ENCODE results near the gene MLXIP. TPM values are rescaled to one million over a fixed set of nuclear protein-coding genes. Genes with fewer than 3 reads are reported as not detected.
A peak's percentile ranks its signal among the peaks of the same experiment; 100 is the strongest.

The MLXIP gene
- total and polyA plus RNA-seq, 9 of the 15 experiments (the other 6 are each of a cell fraction or from before 2014, with no cell fraction given), result 2.2 to 66.3 (median 18.1) TPM

DNA sequence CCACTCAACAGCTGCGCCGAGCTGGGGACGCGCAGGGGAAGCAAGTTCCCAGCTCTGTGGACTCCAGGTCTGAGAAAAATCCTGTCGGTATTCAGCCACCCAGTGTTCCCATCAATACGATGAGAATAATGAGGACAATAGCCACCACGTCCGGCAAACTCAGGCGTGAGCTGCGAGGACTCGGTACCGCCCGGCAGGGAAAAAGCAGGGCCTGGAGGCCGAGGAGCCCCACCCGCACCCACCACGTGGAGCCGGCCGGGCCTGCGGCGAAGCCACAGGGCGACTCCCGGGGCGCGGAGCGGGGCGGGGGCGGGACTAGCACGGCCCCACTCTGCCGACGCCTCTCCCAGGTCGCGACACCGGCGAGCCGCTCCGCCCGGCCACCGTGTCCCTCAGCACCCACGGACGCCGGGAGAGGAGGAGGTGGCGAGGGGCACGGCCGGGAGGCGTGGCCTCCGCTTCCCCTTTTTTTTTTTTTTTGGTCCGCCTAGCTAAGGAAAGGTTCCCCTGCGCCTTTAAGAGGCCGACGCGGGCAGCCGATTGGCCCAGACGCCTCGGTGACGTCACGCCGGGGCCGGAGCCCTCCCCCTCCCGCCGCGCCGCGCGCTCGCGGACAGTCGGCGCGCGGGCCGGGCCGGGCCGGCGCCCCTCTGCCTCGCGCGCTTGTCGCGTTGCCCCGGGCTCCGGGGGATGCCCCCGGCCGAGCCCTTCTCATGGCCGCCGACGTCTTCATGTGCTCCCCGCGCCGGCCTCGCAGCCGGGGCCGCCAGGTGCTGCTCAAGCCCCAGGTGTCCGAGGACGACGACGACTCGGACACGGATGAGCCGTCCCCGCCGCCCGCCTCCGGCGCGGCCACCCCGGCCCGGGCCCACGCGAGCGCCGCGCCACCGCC, at the start of gene MLXIP (continued):
- peak; percentile 28; the same call in 1 of the 2 replicates for TF ChIP-seq ZNF436 (CRISPR knock-in tag; IDR thresholded peaks at IDR 0.05)
- TF ChIP-seq, protein P1, sequence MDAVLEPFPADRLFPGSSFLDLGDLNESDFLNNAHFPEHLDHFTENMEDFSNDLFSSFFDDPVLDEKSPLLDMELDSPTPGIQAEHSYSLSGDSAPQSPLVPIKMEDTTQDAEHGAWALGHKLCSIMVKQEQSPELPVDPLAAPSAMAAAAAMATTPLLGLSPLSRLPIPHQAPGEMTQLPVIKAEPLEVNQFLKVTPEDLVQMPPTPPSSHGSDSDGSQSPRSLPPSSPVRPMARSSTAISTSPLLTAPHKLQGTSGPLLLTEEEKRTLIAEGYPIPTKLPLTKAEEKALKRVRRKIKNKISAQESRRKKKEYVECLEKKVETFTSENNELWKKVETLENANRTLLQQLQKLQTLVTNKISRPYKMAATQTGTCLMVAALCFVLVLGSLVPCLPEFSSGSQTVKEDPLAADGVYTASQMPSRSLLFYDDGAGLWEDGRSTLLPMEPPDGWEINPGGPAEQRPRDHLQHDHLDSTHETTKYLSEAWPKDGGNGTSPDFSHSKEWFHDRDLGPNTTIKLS (IDR thresholded peaks at IDR 0.05; ENCODE audit: borderline replicate concordance, low read depth), result peak; percentile 88
- TF ChIP-seq DMBX1 (CRISPR knock-in tag; IDR thresholded peaks at IDR 0.05; ENCODE audit: borderline replicate concordance), result peak; percentile 19; the same call in 1 of the 2 replicates
- TF ChIP-seq CHCHD3 (CRISPR knock-in tag; IDR thresholded peaks at IDR 0.05), result no peak
- peak in 1 of 2 experiments; percentile 82; a peak in 2 of 4 replicates for TF ChIP-seq NONO (IDR thresholded peaks at IDR 0.05; ENCODE audit: low read depth in 2 of 2, low read length in 1 of 2)
- TF ChIP-seq, protein P2, sequence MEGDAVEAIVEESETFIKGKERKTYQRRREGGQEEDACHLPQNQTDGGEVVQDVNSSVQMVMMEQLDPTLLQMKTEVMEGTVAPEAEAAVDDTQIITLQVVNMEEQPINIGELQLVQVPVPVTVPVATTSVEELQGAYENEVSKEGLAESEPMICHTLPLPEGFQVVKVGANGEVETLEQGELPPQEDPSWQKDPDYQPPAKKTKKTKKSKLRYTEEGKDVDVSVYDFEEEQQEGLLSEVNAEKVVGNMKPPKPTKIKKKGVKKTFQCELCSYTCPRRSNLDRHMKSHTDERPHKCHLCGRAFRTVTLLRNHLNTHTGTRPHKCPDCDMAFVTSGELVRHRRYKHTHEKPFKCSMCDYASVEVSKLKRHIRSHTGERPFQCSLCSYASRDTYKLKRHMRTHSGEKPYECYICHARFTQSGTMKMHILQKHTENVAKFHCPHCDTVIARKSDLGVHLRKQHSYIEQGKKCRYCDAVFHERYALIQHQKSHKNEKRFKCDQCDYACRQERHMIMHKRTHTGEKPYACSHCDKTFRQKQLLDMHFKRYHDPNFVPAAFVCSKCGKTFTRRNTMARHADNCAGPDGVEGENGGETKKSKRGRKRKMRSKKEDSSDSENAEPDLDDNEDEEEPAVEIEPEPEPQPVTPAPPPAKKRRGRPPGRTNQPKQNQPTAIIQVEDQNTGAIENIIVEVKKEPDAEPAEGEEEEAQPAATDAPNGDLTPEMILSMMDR (IDR thresholded peaks at IDR 0.05 in 2 of 3, conservative IDR thresholded peaks at IDR 0.05 in 1 of 3; ENCODE audit: insufficient read depth in 2 of 3, low read depth in 1 of 3, low read length in 3 of 3), result no peak
- no peak; the same call in 1 of the 2 replicates for TF ChIP-seq NFRKB (IDR thresholded peaks at IDR 0.05; ENCODE audit: low read depth)
- TF ChIP-seq POLR2G (IDR thresholded peaks at IDR 0.05; ENCODE audit: low read depth, low read length), result peak; percentile 86
- TF ChIP-seq PCBP1 (IDR thresholded peaks at IDR 0.05; ENCODE audit: low read depth, low read length, poor library complexity, severe bottlenecking), result peak; percentile 50
- peak; percentile 84; the same call in 1 of the 2 replicates for TF ChIP-seq ZBTB1 (CRISPR knock-in tag; IDR thresholded peaks at IDR 0.05; ENCODE audit: borderline replicate concordance, low read depth)
- peak; percentile 71 for TF ChIP-seq FIP1L1 (IDR thresholded peaks at IDR 0.05; ENCODE audit: low read depth, low read length, poor library complexity, severe bottlenecking)
- TF ChIP-seq ZNF75A (CRISPR knock-in tag; IDR thresholded peaks at IDR 0.05), result no peak
- no peak; the same call in 1 of the 2 replicates for TF ChIP-seq E2F3 (CRISPR knock-in tag; IDR thresholded peaks at IDR 0.05)
- no peak for TF ChIP-seq NR2C1 (IDR thresholded peaks at IDR 0.05)
- TF ChIP-seq NR2C1 (tag; IDR thresholded peaks at IDR 0.05), result no peak
- TF ChIP-seq, protein P3, sequence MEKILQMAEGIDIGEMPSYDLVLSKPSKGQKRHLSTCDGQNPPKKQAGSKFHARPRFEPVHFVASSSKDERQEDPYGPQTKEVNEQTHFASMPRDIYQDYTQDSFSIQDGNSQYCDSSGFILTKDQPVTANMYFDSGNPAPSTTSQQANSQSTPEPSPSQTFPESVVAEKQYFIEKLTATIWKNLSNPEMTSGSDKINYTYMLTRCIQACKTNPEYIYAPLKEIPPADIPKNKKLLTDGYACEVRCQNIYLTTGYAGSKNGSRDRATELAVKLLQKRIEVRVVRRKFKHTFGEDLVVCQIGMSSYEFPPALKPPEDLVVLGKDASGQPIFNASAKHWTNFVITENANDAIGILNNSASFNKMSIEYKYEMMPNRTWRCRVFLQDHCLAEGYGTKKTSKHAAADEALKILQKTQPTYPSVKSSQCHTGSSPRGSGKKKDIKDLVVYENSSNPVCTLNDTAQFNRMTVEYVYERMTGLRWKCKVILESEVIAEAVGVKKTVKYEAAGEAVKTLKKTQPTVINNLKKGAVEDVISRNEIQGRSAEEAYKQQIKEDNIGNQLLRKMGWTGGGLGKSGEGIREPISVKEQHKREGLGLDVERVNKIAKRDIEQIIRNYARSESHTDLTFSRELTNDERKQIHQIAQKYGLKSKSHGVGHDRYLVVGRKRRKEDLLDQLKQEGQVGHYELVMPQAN (IDR thresholded peaks at IDR 0.05; ENCODE audit: borderline replicate concordance), result 0 out of 2 replicates have a peak, but pooled peaks have one; percentile 51
- no peak for TF ChIP-seq TSC22D4 (tag; IDR thresholded peaks at IDR 0.05)
- TF ChIP-seq SMARCE1 (IDR thresholded peaks at IDR 0.05), result 0 out of 2 replicates have a peak, but pooled peaks have one; percentile 7
- TF ChIP-seq, protein P4, sequence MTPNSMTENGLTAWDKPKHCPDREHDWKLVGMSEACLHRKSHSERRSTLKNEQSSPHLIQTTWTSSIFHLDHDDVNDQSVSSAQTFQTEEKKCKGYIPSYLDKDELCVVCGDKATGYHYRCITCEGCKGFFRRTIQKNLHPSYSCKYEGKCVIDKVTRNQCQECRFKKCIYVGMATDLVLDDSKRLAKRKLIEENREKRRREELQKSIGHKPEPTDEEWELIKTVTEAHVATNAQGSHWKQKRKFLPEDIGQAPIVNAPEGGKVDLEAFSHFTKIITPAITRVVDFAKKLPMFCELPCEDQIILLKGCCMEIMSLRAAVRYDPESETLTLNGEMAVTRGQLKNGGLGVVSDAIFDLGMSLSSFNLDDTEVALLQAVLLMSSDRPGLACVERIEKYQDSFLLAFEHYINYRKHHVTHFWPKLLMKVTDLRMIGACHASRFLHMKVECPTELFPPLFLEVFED (CRISPR knock-in tag; conservative IDR thresholded peaks at IDR 0.05), result no peak

Data from K562 (cell line).